Activated CD8-positive, alpha-beta memory T cell treated with anti-CD3 and anti-CD28 coated beads, Interleukin-2, amount 10 ng/mL, durations not matched to agents 7 days and 5 days (primary cell): ENCODE data around the gene SPAG9. TPM values are rescaled to one million over a fixed set of nuclear protein-coding genes. Genes with fewer than 3 reads are reported as not detected.

Experiments used
- ATAC-seq: fragments of 150-1000 bp; cut with Tn5 transposase; one replicate; pipeline ENCODE4 v1.10.0; 2021; ENCODE audit warnings: moderate library complexity
- CTCF ChIA-PET: fragments of 350-600 bp; sonication (Branson Sonifier 250); formaldehyde crosslinking; loops from one replicate; lab custom pipeline; 2021; ENCODE audit warnings: antibody characterized with exemption; lab: Charles Lee
- DNase-seq: peaks from one replicate; pipeline ENCODE4 v3.0.0-alpha.2; 2020
- H3K27ac Mint-ChIP-seq: one replicate; pipeline ENCODE4 v1.8.0; 2021; ENCODE audit warnings: mild to moderate bottlenecking, mixed read lengths
- H3K27me3 Mint-ChIP-seq: one replicate; pipeline ENCODE4 v1.8.0; 2021; ENCODE audit warnings: mixed read lengths
- H3K36me3 Mint-ChIP-seq: one replicate; pipeline ENCODE4 v1.8.0; 2021; ENCODE audit warnings: mild to moderate bottlenecking, mixed read lengths
- H3K4me1 Mint-ChIP-seq: one replicate; pipeline ENCODE4 v1.8.0; 2021; ENCODE audit warnings: mixed read lengths
- H3K4me3 Mint-ChIP-seq: one replicate; pipeline ENCODE4 v1.8.0; 2021; ENCODE audit warnings: mild to moderate bottlenecking, moderate library complexity, mixed read lengths
- H3K9me3 Mint-ChIP-seq: one replicate; pipeline ENCODE4 v1.8.0; 2022; ENCODE audit warnings: low read depth, mixed read lengths
- total RNA-seq, 2 experiments: library from RNA; stranded (reverse); gene quantifications; one replicate each; pipeline ENCODE4 v1.2.3, GENCODE V29; 2021

The SPAG9 gene
- total RNA-seq, 2 experiments from 2014 or later, result 49.0 to 53.8 TPM

DNA sequence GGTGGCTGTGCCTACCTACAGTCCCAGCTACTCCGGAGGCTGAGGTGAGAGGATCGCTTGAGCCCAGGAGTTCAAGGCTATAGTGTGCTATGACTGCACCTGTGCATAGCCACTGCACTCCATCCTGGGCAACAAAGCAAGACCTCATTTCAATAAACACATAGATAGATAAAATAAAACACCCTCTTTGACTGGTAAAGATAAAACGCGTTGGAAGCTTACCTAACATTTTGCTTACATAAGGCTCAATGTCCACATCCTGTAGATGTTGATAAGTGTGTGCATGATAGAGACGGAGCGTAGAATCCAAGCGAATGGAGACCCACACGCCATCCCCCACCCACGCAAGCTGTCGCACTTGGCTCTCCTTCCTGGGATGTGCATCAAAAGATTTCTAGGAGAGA lies 141.1 kb downstream of the SPAG9 start:
- peaks cover 24% of the 10 kb centered on the region for H3K36me3 Mint-ChIP-seq
- H3K9me3 Mint-ChIP-seq, result no peaks in the 10 kb centered on the region
- peaks cover 11% of the 10 kb centered on the region for H3K4me1 Mint-ChIP-seq
- DNase-seq (no peak), ATAC-seq (no peak)
- no peak overlapping the region for H3K4me3 Mint-ChIP-seq
- CTCF ChIA-PET, result interaction anchor here (1.1 kb wide), 1 partner anchor 59 kb away, joined by 3 read pairs; no protein-coding TSS in a partner anchor
- H3K27ac Mint-ChIP-seq, result no peak overlapping the region
- H3K27me3 Mint-ChIP-seq, result no peaks in the 10 kb centered on the region

DNA sequence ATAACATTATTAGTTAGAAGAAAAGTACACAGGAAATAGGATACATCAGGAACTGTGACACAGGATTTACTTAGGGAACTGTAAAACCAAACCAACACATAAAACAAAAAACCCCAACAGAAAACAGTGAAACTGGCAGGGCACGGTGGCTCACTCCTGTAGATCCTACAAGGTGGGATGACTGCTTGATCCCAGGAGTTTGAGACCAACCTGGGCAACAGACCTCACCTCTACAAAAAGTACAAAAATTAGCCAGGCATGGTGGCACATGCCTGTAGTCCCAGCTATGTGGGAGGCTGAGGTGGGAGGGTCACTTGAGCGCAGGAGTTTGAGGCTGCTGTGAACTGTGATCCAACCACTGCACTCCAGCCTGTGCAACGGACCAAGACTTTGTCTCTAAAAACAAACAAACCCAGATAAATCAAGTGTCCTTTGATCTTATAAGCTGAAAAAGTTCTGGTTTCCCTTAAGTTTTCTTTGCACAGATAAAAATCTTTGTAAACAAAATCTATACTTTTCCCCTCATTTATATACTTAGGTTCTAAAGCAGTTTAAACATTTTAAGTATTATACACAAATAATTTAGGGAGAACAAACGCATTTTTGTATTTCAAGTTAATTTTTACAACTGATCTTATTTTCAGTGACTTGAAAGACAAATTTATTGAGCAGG lies 143.0 kb downstream of the SPAG9 start:
- peak overlapping the region; percentile 83 for H3K27ac Mint-ChIP-seq
- no peak for DNase-seq
- H3K27me3 Mint-ChIP-seq, result no peaks in the 10 kb centered on the region
- CTCF ChIA-PET, result interaction anchor here (0.7 to 2.5 kb wide), 4 partner anchors 23 to 195 kb away, joined by 3 to 12 read pairs (median 6); no protein-coding TSS in a partner anchor
- ATAC-seq, result no peak
- no peak overlapping the region for H3K4me3 Mint-ChIP-seq
- H3K4me1 Mint-ChIP-seq, result peaks cover 21% of the 10 kb centered on the region
- H3K36me3 Mint-ChIP-seq, result peaks cover 28% of the 10 kb centered on the region
- H3K9me3 Mint-ChIP-seq, result no peaks in the 10 kb centered on the region

DNA sequence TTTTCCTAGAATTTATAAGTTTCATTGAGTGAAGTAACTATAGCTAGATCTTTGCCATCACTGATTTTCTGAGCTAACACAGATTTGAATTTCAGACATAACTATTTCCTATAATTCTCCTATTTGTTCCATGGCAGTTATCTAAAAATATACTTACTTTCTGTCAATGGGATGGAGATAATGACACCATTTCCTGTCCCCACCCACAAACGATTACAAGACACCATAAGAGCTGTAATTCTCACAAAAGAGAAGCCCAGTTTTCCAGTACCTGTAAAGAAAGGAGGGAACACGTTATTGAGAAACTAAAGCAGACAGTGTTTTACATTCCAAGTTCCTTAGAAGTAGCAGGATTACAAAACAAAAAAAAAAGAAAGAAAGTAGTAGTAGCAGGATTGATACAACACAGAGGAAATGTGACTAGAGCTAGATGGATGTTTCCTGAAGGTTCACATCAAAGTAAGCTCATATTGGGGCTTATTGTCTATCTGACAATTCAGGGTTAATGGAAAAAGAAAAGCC lies 143.7 kb downstream of the SPAG9 start:
- no peaks in the 10 kb centered on the region for H3K27me3 Mint-ChIP-seq

DNA sequence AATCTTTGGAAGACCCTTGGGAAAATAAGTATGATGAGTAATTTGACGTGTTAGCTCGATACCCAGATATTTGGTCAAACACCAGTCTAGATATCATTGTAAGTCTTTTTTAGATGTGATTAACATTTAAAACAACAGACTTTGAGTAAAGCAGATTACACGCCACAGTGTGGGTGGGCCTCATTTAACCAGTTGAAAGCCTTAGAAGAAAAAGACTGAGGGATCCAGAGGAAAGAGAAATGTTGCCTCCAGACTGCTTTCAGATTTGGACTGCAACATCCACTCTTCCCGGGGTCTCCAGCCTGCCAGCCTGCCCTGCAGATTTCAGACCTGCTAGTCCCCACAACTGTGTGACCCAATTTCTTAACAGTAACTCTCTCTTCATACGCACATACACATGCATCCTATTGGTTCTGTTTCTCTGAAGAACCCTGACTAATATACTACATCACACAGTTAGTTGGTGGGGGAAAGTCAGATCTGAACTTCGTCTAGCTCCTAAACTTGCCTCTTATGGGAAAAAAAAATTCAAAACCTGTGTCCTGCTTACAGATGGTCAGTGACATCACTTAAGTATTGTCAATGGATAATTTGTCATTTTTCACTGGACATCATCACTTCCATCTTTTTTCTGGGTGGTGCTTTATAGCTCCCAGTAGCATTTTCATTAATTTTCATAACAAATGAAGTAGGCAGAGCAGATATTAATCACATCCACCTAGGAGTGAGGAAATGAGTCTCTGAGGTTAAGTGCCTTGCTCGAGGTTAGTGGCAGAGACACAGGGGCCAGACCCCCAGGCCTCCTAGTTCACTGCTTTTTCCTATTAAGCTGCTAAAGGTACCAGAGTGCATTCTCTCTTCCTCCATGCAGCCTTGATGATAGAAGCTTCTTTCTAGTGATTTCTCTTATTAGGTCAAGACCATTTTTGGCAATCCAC lies 146.8 kb downstream of the SPAG9 start:
- no peak for ATAC-seq

More for the DNA sequence above, 143.7 kb downstream of the SPAG9 start:
- Mint-ChIP-seq H3K9me3 (no peaks in the 10 kb centered on the region), H3K27ac (peak overlapping the region; percentile 83), H3K4me3 (no peak overlapping the region), H3K36me3 (peaks cover 28% of the 10 kb centered on the region), H3K4me1 (peaks cover 21% of the 10 kb centered on the region)
- CTCF ChIA-PET, result interaction anchor here (0.9 to 2.5 kb wide), 4 partner anchors 24 to 194 kb away, joined by 3 to 12 read pairs (median 6); no protein-coding TSS in a partner anchor
- ATAC-seq (no peak), DNase-seq (no peak)

DNA sequence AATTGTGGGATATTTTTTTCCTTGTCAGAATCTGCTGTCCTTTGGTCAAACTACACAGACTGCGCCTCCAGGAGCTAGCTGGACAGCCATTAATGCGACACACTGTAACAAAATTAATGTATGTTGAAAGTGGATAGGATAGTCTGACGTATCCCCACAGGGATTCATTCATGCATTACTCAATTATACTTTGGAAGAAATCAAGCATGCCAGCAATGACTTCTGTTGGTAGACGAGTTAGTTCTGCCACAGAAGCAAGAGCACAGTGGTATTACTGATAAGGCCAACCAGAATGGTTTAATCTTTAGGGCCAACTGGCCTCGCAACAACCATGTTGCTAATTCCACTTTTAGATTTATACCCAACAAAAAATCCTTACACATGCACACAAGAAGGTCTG lies 148.1 kb downstream of the SPAG9 start:
- peaks cover 27% of the 10 kb centered on the region for H3K36me3 Mint-ChIP-seq
- H3K4me3 Mint-ChIP-seq, result no peak overlapping the region
- peaks cover 19% of the 10 kb centered on the region for H3K4me1 Mint-ChIP-seq
- H3K27ac Mint-ChIP-seq, result no peak overlapping the region
- H3K9me3 Mint-ChIP-seq, result no peaks in the 10 kb centered on the region
- DNase-seq (no peak), ATAC-seq (no peak)
- CTCF ChIA-PET, result interaction anchor here (1.1 to 3.4 kb wide), 3 partner anchors 14 to 189 kb away, joined by 4 to 9 read pairs (median 5); no protein-coding TSS in a partner anchor
- H3K27me3 Mint-ChIP-seq, result no peaks in the 10 kb centered on the region

More for the DNA sequence above, 146.8 kb downstream of the SPAG9 start:
- Mint-ChIP-seq H3K9me3 (no peaks in the 10 kb centered on the region), H3K4me3 (no peak overlapping the region), H3K36me3 (peaks cover 28% of the 10 kb centered on the region), H3K27ac (no peak overlapping the region), H3K4me1 (peaks cover 21% of the 10 kb centered on the region), H3K27me3 (no peaks in the 10 kb centered on the region)
- no peak for DNase-seq
- CTCF ChIA-PET, result interaction anchor here (1.1 to 3.4 kb wide), 6 partner anchors 10 to 190 kb away, joined by 3 to 9 read pairs (median 4); no protein-coding TSS in a partner anchor

DNA sequence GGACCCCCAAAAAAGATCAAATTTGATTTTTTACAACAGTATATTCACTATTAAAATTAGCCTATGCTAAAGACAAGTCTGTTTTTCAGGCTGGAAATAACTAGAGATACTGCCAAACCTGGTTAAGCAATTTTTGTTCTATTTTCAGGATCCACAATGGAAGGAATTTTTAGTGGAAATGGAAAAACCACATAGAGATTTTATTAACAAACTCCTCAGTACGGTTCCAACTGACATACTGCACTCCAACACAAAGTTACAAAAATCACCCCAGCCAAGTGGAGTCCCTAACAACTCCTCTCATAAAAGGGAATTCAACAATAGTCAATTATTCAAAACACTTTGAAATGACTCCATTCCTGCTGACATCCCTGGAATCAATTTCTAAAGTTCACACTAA lies 152.9 kb downstream of the SPAG9 start:
- no peak for DNase-seq
- Mint-ChIP-seq H3K9me3 (no peaks in the 10 kb centered on the region), H3K36me3 (peaks cover 19% of the 10 kb centered on the region), H3K4me3 (no peak overlapping the region), H3K27ac (no peak overlapping the region), H3K27me3 (no peaks in the 10 kb centered on the region), H3K4me1 (peaks cover 10% of the 10 kb centered on the region)
- CTCF ChIA-PET, result interaction anchor here (1.5 kb wide), 1 partner anchor 11 kb away, joined by 4 read pairs; no protein-coding TSS in a partner anchor
- ATAC-seq, result no peak

DNA sequence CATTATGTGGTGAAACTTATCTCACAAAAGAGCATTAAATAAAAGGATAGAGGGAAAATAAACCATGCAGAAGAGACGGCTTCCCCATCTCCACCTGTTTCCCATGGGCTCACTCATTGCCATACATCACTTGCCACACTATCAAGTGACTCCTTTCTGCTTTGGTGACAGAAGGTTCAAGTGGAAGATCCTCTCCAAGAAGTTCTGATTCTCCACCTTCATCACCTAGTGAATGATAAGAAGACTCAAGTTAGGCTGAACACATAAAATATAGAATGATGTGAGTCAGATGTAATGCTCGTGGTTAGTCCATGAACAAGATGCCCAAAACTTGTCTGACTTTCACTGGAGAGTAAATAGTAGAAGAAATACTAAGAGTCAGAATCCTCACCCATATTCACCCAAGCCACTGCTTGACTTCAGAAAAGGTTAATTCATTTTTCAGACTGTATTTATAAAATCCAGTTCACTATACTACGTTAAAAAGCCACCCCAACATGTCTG lies 154.5 kb downstream of the SPAG9 start:
- Mint-ChIP-seq H3K4me3 (no peak overlapping the region), H3K36me3 (peaks cover 19% of the 10 kb centered on the region), H3K27ac (peak overlapping the region; percentile 4), H3K4me1 (peaks cover 10% of the 10 kb centered on the region), H3K9me3 (no peaks in the 10 kb centered on the region), H3K27me3 (no peaks in the 10 kb centered on the region)
- ATAC-seq, result no peak
- DNase-seq, result no peak
- CTCF ChIA-PET, result interaction anchor here (1.1 to 3.0 kb wide), 10 partner anchors 9 to 203 kb away, joined by 3 to 16 read pairs (median 4); partner anchors contain the start of gene NME1

DNA sequence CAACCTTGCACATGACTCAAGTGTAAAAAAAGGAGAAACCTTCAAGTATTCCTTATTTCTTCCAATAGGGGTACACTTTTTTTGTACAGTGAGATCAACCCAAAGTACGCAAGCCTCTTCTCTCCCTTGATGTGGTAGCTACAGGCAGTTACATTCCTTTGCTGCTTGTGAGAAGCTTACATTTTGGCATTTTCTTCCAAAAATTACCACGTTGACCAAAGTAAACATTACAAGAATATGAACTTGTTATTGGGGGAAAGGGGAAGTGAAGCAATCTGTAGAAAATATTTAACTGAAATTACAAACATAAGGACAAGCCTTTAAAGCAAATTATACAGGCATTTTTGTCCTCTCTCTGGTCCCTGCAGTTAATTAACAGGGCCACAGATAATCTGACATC lies 157.5 kb downstream of the SPAG9 start:
- no peaks in the 10 kb centered on the region for H3K27me3 Mint-ChIP-seq
- H3K36me3 Mint-ChIP-seq, result peaks cover 10% of the 10 kb centered on the region
- no peak overlapping the region for H3K27ac Mint-ChIP-seq
- CTCF ChIA-PET, result interaction anchor here (1.2 to 3.0 kb wide), 4 partner anchors 8 to 180 kb away, joined by 3 to 16 read pairs (median 6); no protein-coding TSS in a partner anchor
- no peaks in the 10 kb centered on the region for H3K9me3 Mint-ChIP-seq
- peaks cover 10% of the 10 kb centered on the region for H3K4me1 Mint-ChIP-seq
- H3K4me3 Mint-ChIP-seq, result no peak overlapping the region
- DNase-seq, result no peak
- no peak for ATAC-seq

DNA sequence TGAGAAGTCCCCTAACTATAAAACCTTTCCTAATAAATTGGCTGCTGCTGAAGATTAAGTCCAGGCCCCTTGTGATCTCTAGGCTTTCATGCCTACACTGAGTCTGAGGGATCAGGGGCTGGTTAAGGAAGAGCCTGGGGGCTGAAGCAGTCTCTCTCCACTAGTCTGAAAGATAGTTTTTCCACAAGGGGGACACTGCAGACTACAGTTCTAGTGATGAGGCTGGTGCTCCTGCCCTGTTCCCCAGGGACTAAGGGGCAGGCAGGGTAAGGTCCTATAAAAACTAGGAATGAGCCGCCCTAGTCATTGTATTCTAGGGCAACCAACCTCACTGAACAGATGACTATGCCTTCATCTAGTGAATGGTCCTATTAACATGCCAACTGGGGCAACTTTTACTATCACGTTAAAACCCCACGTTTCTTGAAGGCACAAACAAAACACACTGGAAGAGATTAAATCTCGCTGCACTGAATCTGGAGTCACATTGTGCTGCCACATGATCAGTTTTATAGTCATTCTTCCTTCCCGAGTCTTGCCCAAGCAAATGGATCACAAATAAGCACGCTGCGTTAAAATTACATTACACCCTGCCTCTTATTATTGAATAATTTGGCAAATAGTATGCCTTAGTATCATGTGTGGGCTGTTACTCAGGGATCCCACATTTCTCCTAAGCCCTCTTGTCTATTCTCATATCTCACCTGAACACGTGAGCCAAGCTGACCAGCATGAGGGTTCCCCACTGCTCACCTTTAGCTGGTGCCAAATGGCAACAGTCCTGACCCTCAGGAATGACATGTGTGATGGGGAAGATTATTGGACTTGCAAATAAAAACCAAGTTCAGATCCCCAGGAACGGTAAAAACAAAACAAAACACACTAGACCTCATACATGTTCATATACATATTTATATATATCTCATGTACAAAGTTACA lies 159.1 kb downstream of the SPAG9 start:
- Mint-ChIP-seq H3K9me3 (no peaks in the 10 kb centered on the region), H3K4me3 (no peak overlapping the region), H3K36me3 (peaks cover 6% of the 10 kb centered on the region), H3K27ac (no peak overlapping the region), H3K27me3 (no peaks in the 10 kb centered on the region), H3K4me1 (peaks cover 11% of the 10 kb centered on the region)
- ATAC-seq, result no peak
- CTCF ChIA-PET, result no interaction called here
- DNase-seq, result no peak

DNA sequence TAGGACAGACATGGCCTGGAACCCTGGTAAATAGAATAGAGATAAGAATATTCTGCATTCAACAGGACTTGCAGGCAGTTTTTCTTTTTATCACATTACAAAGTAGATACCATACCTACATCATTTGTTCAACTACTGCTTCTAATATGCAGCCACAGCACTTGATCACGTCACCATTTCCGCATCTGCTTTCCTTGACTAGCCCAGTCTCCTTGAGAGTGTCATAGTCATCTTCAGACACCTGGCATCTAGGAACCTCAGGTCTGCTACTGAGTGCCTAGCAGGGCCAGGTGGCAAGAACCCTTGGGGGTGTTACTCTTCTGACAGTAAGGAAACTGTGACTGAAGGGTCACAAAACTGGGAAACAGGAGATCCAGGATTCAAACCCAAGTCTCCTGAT lies 161.3 kb downstream of the SPAG9 start:
- H3K27ac Mint-ChIP-seq, result no peak overlapping the region
- H3K36me3 Mint-ChIP-seq, result peaks cover 3% of the 10 kb centered on the region
- DNase-seq, result no peak
- H3K4me1 Mint-ChIP-seq, result peaks cover 2% of the 10 kb centered on the region
- no peak overlapping the region for H3K4me3 Mint-ChIP-seq
- CTCF ChIA-PET, result interaction anchor here (1.1 to 15.2 kb wide), 9 partner anchors 8 to 177 kb away, joined by 3 to 319 read pairs (median 4); no protein-coding TSS in a partner anchor
- ATAC-seq, result no peak
- H3K9me3 Mint-ChIP-seq, result no peaks in the 10 kb centered on the region
- H3K27me3 Mint-ChIP-seq, result no peaks in the 10 kb centered on the region

DNA sequence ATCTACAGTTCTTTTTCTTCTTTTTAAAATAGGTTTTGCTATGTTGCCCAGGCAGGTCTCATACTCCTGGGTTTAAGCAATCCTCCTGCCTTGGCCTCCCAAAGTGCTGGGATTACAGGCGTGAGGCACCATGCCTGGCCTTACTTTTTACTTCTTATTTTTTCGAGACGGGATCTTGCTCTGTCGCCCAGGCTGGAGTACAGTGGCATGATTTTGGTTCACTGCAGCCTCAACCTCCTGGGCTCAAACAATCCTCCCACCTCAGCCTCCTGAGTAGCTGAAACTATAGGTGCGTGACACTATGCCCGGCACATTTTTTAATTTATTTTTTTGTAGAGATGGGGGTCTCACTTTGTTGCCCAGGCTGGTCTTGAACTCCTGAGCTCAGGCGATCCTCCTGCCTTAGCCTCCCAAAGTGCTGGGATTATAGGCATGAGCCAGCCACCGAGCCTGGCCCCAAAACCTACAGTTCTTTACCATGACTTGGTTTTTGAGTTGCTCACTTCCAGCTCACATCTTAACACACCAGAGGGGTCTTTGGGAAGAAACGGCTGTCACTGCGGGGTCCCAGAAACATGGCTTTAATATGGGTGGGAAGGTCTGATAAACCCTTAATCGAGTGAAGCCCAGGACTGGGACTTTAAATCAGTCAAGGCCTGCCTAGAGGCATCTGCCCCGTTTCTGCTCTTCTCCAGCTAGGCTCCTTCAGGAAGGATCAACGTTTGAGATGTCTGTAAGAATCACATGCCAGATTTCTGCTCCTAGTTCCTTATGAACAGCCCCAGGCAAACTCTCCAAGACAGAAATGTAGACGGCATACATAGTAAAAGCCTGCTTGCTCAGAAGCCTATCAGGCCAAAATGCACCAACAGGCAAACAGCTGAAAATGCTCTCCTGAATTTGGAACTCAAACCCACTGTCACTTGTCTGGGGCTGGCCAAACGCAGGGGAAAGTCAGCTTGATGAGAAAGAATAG lies 162.8 kb downstream of the SPAG9 start:
- CTCF ChIA-PET, result interaction anchor here (0.8 to 15.2 kb wide), 14 partner anchors 8 to 178 kb away, joined by 3 to 319 read pairs (median 5); no protein-coding TSS in a partner anchor
- no peaks in the 10 kb centered on the region for H3K9me3 Mint-ChIP-seq
- H3K4me3 Mint-ChIP-seq, result no peak overlapping the region
- H3K27me3 Mint-ChIP-seq, result no peaks in the 10 kb centered on the region
- H3K36me3 Mint-ChIP-seq, result no peaks in the 10 kb centered on the region
- DNase-seq (peak; percentile 23), ATAC-seq (no peak)
- H3K4me1 Mint-ChIP-seq, result peaks cover 5% of the 10 kb centered on the region
- H3K27ac Mint-ChIP-seq, result no peak overlapping the region
